HepG2 (cell line): Measurements from ENCODE around the gene SYCP2L. TPM values are rescaled to one million over a fixed set of nuclear protein-coding genes. Genes with fewer than 3 reads are reported as not detected.

Experiments
- ATAC-seq: fragments of 200-7000 bp; cut with Tn5 transposase; 3 replicates; pipeline ENCODE4 v1.9.1; 2020; ENCODE audit warnings: mild to moderate bottlenecking, moderate library complexity
- BruUV-seq: library from RNA; stranded (reverse); fragments of 400-500 nt; replicated peaks from 2 replicates; lab custom pipeline; 2021; lab: Mats Ljungman, UMichigan
- CTCF ChIA-PET: fragments of 300-600 bp; formaldehyde crosslinking; extraction: SDS; loops from one replicate; lab custom pipeline; 2021; ENCODE audit warnings: low total read pairs, inconsistent platforms, low intra/inter-chr PET ratio; lab: Yijun Ruan, JAX
- POLR2A ChIA-PET: fragments of 350-600 bp; sonication (Branson Sonifier 250); formaldehyde crosslinking; loops from one replicate; lab custom pipeline; 2020; ENCODE audit warnings: antibody characterized with exemption, inconsistent platforms; lab: Yijun Ruan, JAX
- DNase-seq: peaks from one replicate; pipeline ENCODE4 v3.0.0-alpha.2; 2015; ENCODE audit warnings: low spot score
- FAIRE-seq: peaks from 3 replicates; lab custom pipeline; 2011; peaks lifted over from hg19 to GRCh38; lab: Jason Lieb, UNC
- H2AFZ ChIP-seq: one replicate; pipeline ENCODE4 v1.6.1; 2011; ENCODE audit warnings: low read length, inconsistent platforms
- H3K27ac ChIP-seq: fragments of 300-600 bp; 3 replicates; pipeline ENCODE4 v1.8.0; 2011; ENCODE audit warnings: mixed run types, mild to moderate bottlenecking, mixed read lengths, low read length, inconsistent platforms; ENCODE audit not compliant: insufficient read depth; ENCODE audit errors: extremely low read length
- H3K27me3 ChIP-seq, 2 experiments: fragments of 200-600 bp in 1 of 2; 2 replicates in 1 of 2; 3 replicates in 1 of 2; pipeline versions ENCODE4 v1.6.0 to v1.8.0; 2011; ENCODE audit warnings: low read length in 2 of 2, mild to moderate bottlenecking in 2 of 2, moderate library complexity in 2 of 2, inconsistent platforms in 1 of 2; ENCODE audit not compliant: insufficient read depth in 2 of 2, control insufficient read depth in 1 of 2
- H3K36me3 ChIP-seq, 2 experiments: fragments of 200-600 bp in 1 of 2; replicated peaks in 1 of 2; 2 replicates in 1 of 2; 3 replicates in 1 of 2; pipeline versions ENCODE4 v1.5.1 to v1.8.0; 2011; ENCODE audit warnings: low read length in 2 of 2, inconsistent platforms in 1 of 2; ENCODE audit not compliant: insufficient read depth in 2 of 2, control insufficient read depth in 1 of 2
- H3K4me1 ChIP-seq: 2 replicates; pipeline ENCODE4 v1.5.1; 2012; ENCODE audit warnings: low read length, inconsistent platforms; ENCODE audit not compliant: insufficient read depth
- H3K4me2 ChIP-seq: 2 replicates; pipeline ENCODE4 v1.6.0; 2011; ENCODE audit warnings: low read depth, low read length, inconsistent platforms
- H3K4me3 ChIP-seq, 3 experiments: fragments of 200-600 bp in 1 of 3; sonication (generic), shearing (Covaris generic) in 1 of 3; replicated peaks in 1 of 3; 2 replicates each; pipeline ENCODE4 v1.5.1; 2011 to 2016; ENCODE audit warnings: low read length in 3 of 3, inconsistent platforms in 2 of 3, low read depth in 2 of 3, mild to moderate bottlenecking in 2 of 3, control low read depth in 1 of 3, mixed read lengths in 1 of 3; ENCODE audit not compliant: insufficient read depth in 1 of 3
- H3K79me2 ChIP-seq: one replicate; pipeline ENCODE4 v1.6.1; 2011; ENCODE audit warnings: low read length, inconsistent platforms; ENCODE audit not compliant: insufficient read depth
- H3K9ac ChIP-seq: 2 replicates; pipeline ENCODE4 v1.6.0; 2011; ENCODE audit warnings: mild to moderate bottlenecking, low read depth, low read length, inconsistent platforms; ENCODE audit not compliant: insufficient read depth
- H3K9me3 ChIP-seq: 2 replicates; pipeline ENCODE4 v1.5.1; 2012; ENCODE audit warnings: mild to moderate bottlenecking, low read length
- H4K20me1 ChIP-seq: 2 replicates; pipeline ENCODE4 v1.6.0; 2011; ENCODE audit warnings: inconsistent platforms, mild to moderate bottlenecking, low read length, moderate library complexity; ENCODE audit not compliant: insufficient read depth
- ETV5 ChIP-seq: IDR thresholded peaks from 2 replicates; pipeline ENCODE4 v1.6.1; 2018; ENCODE audit warnings: missing biosample characterization, missing genetic modification reagents, inconsistent platforms, borderline replicate concordance
- GTF3A ChIP-seq: sonication (generic); formaldehyde crosslinking; conservative IDR thresholded peaks from 2 replicates; pipeline ENCODE4 v1.4.0; 2020; ENCODE audit warnings: mild to moderate bottlenecking, missing genetic modification reagents
- HCFC1 ChIP-seq: fragments of 150-350 bp; IDR thresholded peaks from 2 replicates; pipeline ENCODE4 v1.6.1; 2014; ENCODE audit warnings: low read depth, low read length
- HDAC2 ChIP-seq: sonication (generic); formaldehyde crosslinking; IDR thresholded peaks from 2 replicates; pipeline ENCODE4 v1.4.0; 2020; ENCODE audit warnings: missing genetic modification reagents
- NCOA2 ChIP-seq: sonication (generic); formaldehyde crosslinking; IDR thresholded peaks from 2 replicates; pipeline ENCODE4 v1.8.0; 2022; ENCODE audit warnings: inconsistent platforms
- NFATC3 ChIP-seq: sonication (generic); formaldehyde crosslinking; IDR thresholded peaks from 2 replicates; pipeline ENCODE4 v1.5.1; 2020; ENCODE audit warnings: mild to moderate bottlenecking, missing genetic modification reagents
- RBAK ChIP-seq: sonication (generic); formaldehyde crosslinking; IDR thresholded peaks from 2 replicates; pipeline ENCODE4 v1.5.1; 2020; ENCODE audit warnings: mild to moderate bottlenecking, missing genetic modification reagents
- RNF2 ChIP-seq: fragments of 450-650 bp; conservative IDR thresholded peaks from 2 replicates; pipeline ENCODE4 v1.6.1; 2016; ENCODE audit warnings: low read depth
- SNRNP70 ChIP-seq: fragments of 200-400 bp; formaldehyde crosslinking; IDR thresholded peaks from 2 replicates; pipeline ENCODE4 v1.6.1; 2017; ENCODE audit warnings: mild to moderate bottlenecking, low read depth, low read length, moderate library complexity
- STAG1 ChIP-seq: sonication (generic); formaldehyde crosslinking; IDR thresholded peaks from 2 replicates; pipeline ENCODE4 v1.4.0; 2020; ENCODE audit warnings: missing genetic modification reagents
- ZNF235 ChIP-seq: sonication (generic); formaldehyde crosslinking; IDR thresholded peaks from 2 replicates; pipeline ENCODE4 v1.8.1; 2023; ENCODE audit warnings: mild to moderate bottlenecking, missing genetic modification reagents, borderline replicate concordance
- ZNF562 ChIP-seq: sonication (generic); formaldehyde crosslinking; IDR thresholded peaks from 2 replicates; pipeline ENCODE4 v1.8.0; 2022; ENCODE audit warnings: missing genetic modification reagents, borderline replicate concordance
- ZSCAN30 ChIP-seq: sonication (generic); formaldehyde crosslinking; IDR thresholded peaks from 2 replicates; pipeline ENCODE4 v1.5.0; 2020; ENCODE audit warnings: mild to moderate bottlenecking, missing genetic modification reagents
- WGBS: methylation state at CpG from one replicate; pipeline ENCODE4 v1.1.6; 2017; ENCODE audit warnings: low lambda C conversion rate; 5-methylcytosine and 5-hydroxymethylcytosine counted together
- in situ Hi-C: cut with HindIII; loops from 2 replicates; pipeline ENCODE4 v1.10.0; 2017; ENCODE audit warnings: low pct_unique_long_range_greater_than_20kb; ENCODE audit not compliant: extremely low pct_ligation_motif_present
- intact Hi-C: fragments of 100-400 bp; cut with micrococcal nuclease; formaldehyde crosslinking; loops from one replicate; pipeline ENCODE4 v1.10.0; 2022; ENCODE audit not compliant: unreplicated experiment
- polyA plus RNA-seq, 8 experiments: library from polyadenylated mRNA; depleted of rRNA in 3 of 8; stranded (reverse) in 7 of 8; unstranded in 1 of 8; fragments of >200 nt; fragmentation: Illumina TruSeq in 4 of 8; extraction: Trizol in 4 of 8; gene quantifications; 2 replicates each; pipeline versions ENCODE4 v1.2.1 to v1.2.3, GENCODE V29; 2011 to 2016; ENCODE audit warnings: low read depth in 4 of 8, missing spikeins in 1 of 8, mixed read lengths in 1 of 8; ENCODE audit not compliant: insufficient read depth in 1 of 8
- total RNA-seq, 5 experiments: library from RNA; depleted of rRNA; stranded (reverse); fragments of >200 nt; fragmentation: Illumina TruSeq; extraction: Trizol; gene quantifications; 2 replicates each; pipeline ENCODE4 v1.2.3, GENCODE V29; 2016; ENCODE audit warnings: low read depth in 1 of 5
- TF ChIP-seq, protein P1 (sequence below): sonication (generic); formaldehyde crosslinking; IDR thresholded peaks from 2 replicates; pipeline ENCODE4 v1.8.1; 2023; ENCODE audit warnings: mild to moderate bottlenecking, missing genetic modification reagents, borderline replicate concordance
- TF ChIP-seq, protein P2 (sequence below): sonication (generic); formaldehyde crosslinking; IDR thresholded peaks from 2 replicates; pipeline ENCODE4 v1.5.0; 2020; ENCODE audit warnings: missing genetic modification reagents
- TF ChIP-seq, protein P3 (sequence below): sonication (generic); formaldehyde crosslinking; conservative IDR thresholded peaks from 2 replicates; pipeline ENCODE4 v1.4.0; 2020; ENCODE audit warnings: mild to moderate bottlenecking, missing genetic modification reagents, moderate library complexity

The SYCP2L gene
- total and polyA plus RNA-seq, 2 of the 13 experiments (the other 11 are each of a cell fraction or from before 2014, with no cell fraction given) = 0.22 to 0.54 TPM

DNA sequence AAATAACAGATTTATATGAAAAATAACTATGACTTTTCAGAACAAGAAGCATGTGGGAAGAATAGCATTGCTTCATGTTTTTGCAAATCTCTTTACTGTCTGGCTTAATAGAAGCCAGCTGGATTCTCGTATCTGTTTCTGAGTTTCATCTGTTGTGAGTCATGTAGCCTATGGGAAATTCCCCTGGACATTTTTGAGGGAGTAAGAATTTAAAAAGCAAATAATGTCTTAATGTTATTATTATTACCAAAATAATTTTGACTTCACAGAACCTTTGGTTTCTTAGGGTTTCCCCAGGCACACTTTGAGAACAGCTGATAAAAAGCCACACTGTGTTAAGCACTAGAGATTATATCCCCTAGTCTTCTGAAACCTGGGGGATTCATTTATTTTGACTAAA lies 75.8 kb downstream of the SYCP2L start:
- H3K9ac ChIP-seq = no peak overlapping the region
- no peaks in the 10 kb centered on the region for H3K27me3 ChIP-seq
- 67% methylated on average over 1 of the region's 1 CpG for WGBS
- in situ Hi-C loops = no loop called here
- ChIA-PET CTCF (interaction anchor here (1.6 kb wide), 1 partner anchor 82 kb away, joined by 5 read pairs; the partner anchor contains the start of gene ELOVL2), POLR2A (interaction anchor here (1.4 kb wide), 1 partner anchor 8 kb away, joined by 3 read pairs; no protein-coding TSS in a partner anchor)
- no peak overlapping the region for H3K4me2 ChIP-seq
- H2AFZ ChIP-seq = no peak overlapping the region
- intact Hi-C loops = no loop called here
- DNase-seq (no peak), FAIRE-seq (no peak), ATAC-seq (no peak)
- peaks cover 41% of the 10 kb centered on the region for H3K4me1 ChIP-seq
- H3K27ac ChIP-seq = no peak overlapping the region
- H3K4me3 ChIP-seq = no peak overlapping the region
- H3K79me2 ChIP-seq = no peaks in the 10 kb centered on the region
- H3K9me3 ChIP-seq = peaks cover 9% of the 10 kb centered on the region; the same call in 1 of the 2 replicates
- H3K36me3 ChIP-seq = no peaks in the 10 kb centered on the region
- no peaks in the 10 kb centered on the region for H4K20me1 ChIP-seq
- TF ChIP-seq ETV5 (CRISPR knock-in tag) = no peak
- TF ChIP-seq, protein P1, sequence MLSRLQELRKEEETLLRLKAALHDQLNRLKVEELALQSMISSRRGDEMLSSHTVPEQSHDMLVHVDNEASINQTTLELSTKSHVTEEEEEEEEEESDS (CRISPR knock-in tag) = no peak
- TF ChIP-seq RNF2 = no peak
- TF ChIP-seq ZSCAN30 (CRISPR knock-in tag) = no peak
- TF ChIP-seq STAG1 (CRISPR knock-in tag) = no peak
- no peak for TF ChIP-seq ZNF235 (CRISPR knock-in tag)
- TF ChIP-seq NFATC3 (CRISPR knock-in tag) = no peak
- TF ChIP-seq HCFC1 = no peak
- no peak for TF ChIP-seq HDAC2 (CRISPR knock-in tag)
- TF ChIP-seq, protein P2, sequence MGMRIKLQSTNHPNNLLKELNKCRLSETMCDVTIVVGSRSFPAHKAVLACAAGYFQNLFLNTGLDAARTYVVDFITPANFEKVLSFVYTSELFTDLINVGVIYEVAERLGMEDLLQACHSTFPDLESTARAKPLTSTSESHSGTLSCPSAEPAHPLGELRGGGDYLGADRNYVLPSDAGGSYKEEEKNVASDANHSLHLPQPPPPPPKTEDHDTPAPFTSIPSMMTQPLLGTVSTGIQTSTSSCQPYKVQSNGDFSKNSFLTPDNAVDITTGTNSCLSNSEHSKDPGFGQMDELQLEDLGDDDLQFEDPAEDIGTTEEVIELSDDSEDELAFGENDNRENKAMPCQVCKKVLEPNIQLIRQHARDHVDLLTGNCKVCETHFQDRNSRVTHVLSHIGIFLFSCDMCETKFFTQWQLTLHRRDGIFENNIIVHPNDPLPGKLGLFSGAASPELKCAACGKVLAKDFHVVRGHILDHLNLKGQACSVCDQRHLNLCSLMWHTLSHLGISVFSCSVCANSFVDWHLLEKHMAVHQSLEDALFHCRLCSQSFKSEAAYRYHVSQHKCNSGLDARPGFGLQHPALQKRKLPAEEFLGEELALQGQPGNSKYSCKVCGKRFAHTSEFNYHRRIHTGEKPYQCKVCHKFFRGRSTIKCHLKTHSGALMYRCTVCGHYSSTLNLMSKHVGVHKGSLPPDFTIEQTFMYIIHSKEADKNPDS (CRISPR knock-in tag) = no peak
- no peak for TF ChIP-seq NCOA2 (CRISPR knock-in tag)
- TF ChIP-seq, protein P3, sequence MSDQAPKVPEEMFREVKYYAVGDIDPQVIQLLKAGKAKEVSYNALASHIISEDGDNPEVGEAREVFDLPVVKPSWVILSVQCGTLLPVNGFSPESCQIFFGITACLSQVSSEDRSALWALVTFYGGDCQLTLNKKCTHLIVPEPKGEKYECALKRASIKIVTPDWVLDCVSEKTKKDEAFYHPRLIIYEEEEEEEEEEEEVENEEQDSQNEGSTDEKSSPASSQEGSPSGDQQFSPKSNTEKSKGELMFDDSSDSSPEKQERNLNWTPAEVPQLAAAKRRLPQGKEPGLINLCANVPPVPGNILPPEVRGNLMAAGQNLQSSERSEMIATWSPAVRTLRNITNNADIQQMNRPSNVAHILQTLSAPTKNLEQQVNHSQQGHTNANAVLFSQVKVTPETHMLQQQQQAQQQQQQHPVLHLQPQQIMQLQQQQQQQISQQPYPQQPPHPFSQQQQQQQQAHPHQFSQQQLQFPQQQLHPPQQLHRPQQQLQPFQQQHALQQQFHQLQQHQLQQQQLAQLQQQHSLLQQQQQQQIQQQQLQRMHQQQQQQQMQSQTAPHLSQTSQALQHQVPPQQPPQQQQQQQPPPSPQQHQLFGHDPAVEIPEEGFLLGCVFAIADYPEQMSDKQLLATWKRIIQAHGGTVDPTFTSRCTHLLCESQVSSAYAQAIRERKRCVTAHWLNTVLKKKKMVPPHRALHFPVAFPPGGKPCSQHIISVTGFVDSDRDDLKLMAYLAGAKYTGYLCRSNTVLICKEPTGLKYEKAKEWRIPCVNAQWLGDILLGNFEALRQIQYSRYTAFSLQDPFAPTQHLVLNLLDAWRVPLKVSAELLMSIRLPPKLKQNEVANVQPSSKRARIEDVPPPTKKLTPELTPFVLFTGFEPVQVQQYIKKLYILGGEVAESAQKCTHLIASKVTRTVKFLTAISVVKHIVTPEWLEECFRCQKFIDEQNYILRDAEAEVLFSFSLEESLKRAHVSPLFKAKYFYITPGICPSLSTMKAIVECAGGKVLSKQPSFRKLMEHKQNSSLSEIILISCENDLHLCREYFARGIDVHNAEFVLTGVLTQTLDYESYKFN = no peak
- no peak for TF ChIP-seq ZNF562 (CRISPR knock-in tag)
- no peak for TF ChIP-seq GTF3A
- no peak for TF ChIP-seq RBAK (CRISPR knock-in tag)
- no peak for TF ChIP-seq SNRNP70
- no TSS peak for BruUV-seq
